AG04450 (cell line): ENCODE data around the gene PLA2G12A. TPM values are rescaled to one million over a fixed set of nuclear protein-coding genes. Genes with fewer than 3 reads are reported as not detected.

ENCODE experiments used
- CTCF ChIA-PET: fragments of 300-600, 350-600 bp; formaldehyde crosslinking; extraction: SDS; loops from one replicate; lab custom pipeline; 2022; ENCODE audit warnings: antibody characterized with exemption, inconsistent platforms; lab: Charles Lee
- POLR2A ChIA-PET: fragments of 350-600 bp; formaldehyde crosslinking; extraction: SDS; loops from one replicate; lab custom pipeline; 2021; ENCODE audit warnings: antibody characterized with exemption, inconsistent platforms; lab: Yijun Ruan, JAX
- DNase-seq: peaks from one replicate; pipeline ENCODE4 v3.0.0-alpha.2; 2011; ENCODE audit warnings: low read depth, low spot score
- H3K27ac ChIP-seq: one replicate; pipeline ENCODE4 v1.5.1; 2012; ENCODE audit warnings: low read depth, low read length, control low read depth
- H3K27me3 ChIP-seq: one replicate; pipeline ENCODE4 v1.6.0; 2012; ENCODE audit warnings: low read length; ENCODE audit not compliant: control insufficient read depth, insufficient read depth
- H3K4me3 ChIP-seq: 2 replicates; pipeline ENCODE4 v1.5.1; 2011; ENCODE audit warnings: mild to moderate bottlenecking, low read depth, low read length, control low read depth
- H3K9me3 ChIP-seq: 2 replicates; pipeline ENCODE4 v1.5.1; 2012; ENCODE audit warnings: low read length; ENCODE audit not compliant: control insufficient read depth, insufficient read depth
- CTCF ChIP-seq: IDR thresholded peaks from 2 replicates; pipeline ENCODE4 v1.5.1; 2011; ENCODE audit warnings: low read depth, low read length, control low read depth, inconsistent platforms
- polyA plus RNA-seq: library from polyadenylated mRNA; depleted of rRNA; stranded (reverse); fragments of >200 nt; gene quantifications from 2 replicates; pipeline ENCODE4 v1.2.3, GENCODE V29; 2011

The PLA2G12A gene
- polyA plus RNA-seq, 1 experiment, result 52.3 TPM

- POLR2A ChIA-PET, result interaction anchor here (0.7 kb wide), 1 partner anchor 1640 kb away, joined by 12 read pairs; no protein-coding TSS in a partner anchor
- CTCF ChIA-PET, result no interaction called here
These were observed 8.4 kb upstream of the PLA2G12A start for GRCh38 chr4:109738104-109738872.

DNA sequence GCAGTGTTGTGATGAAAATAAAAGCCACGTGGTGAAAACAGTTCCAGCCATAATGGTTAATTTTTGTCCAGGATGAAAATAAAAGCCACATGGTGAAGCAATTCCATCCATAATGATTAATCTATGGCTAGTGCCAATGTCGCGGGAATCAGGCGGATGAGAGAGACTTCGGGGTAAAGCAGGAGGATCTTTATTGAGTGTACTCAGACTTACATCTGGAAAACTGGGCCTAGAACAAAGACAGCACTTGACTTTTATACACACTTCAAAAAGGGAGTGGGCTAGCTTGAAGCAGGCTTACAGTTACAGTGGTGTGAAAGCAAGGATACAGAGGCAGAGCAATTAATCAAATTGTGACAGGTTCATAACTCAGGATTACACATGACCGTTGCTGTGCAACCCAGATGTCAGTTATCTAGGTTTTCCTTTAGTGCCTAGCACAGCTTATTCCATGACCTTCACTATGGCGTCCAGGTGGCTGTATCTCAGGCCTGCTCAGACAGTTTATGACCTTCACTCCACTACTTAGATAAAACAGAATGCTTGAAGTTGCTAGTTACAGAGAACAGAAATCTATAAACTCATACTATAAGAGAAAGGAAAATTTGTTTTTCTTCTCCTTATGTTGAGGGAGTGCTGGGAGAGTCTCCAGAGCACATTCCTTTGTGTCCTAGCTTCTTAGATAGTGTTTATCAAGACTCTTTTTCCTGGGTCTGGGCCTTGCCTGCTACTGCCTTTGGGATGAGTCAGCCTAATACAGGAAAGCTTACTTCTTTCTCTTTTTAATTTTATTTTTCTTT is 5.9 kb upstream of the PLA2G12A start:
- TF ChIP-seq CTCF, result no peak
- Histone ChIP-seq H3K27me3 (peaks cover 2% of the 10 kb centered on the region), H3K27ac (no peak overlapping the region), H3K9me3 (no peaks in the 10 kb centered on the region), H3K4me3 (no peak overlapping the region)
- ChIA-PET CTCF (no interaction called here), POLR2A (no interaction called here)
- DNase-seq, result no peak

More at GRCh38 chr4:109738104-109738872, 8.4 kb upstream of the PLA2G12A start:
- Histone ChIP-seq H3K9me3 (no peaks in the 10 kb centered on the region), H3K27me3 (peaks cover 2% of the 10 kb centered on the region), H3K27ac (no peak overlapping the region), H3K4me3 (no peak overlapping the region)
- no peak for TF ChIP-seq CTCF
- DNase-seq, result no peak

- CTCF ChIA-PET, result no interaction called here
- TF ChIP-seq CTCF, result no peak
- DNase-seq, result no peak
- POLR2A ChIA-PET, result no interaction called here
- Histone ChIP-seq H3K27me3 (peaks cover 2% of the 10 kb centered on the region), H3K9me3 (no peaks in the 10 kb centered on the region), H3K4me3 (no peak overlapping the region), H3K27ac (no peak overlapping the region)
These were observed 3.9 kb upstream of the PLA2G12A start for GRCh38 chr4:109733728-109734127.

GRCh38 chr4:109730619-109731545 is 1.0 kb upstream of the PLA2G12A start:
- no peak for DNase-seq
- H3K4me3 ChIP-seq, result peak overlapping the region; percentile 82
- ChIA-PET POLR2A (interaction anchor here (0.7 kb wide), 1 partner anchor 68 kb away, joined by 3 read pairs; no protein-coding TSS in a partner anchor), CTCF (interaction anchor here (0.8 to 2.0 kb wide), 4 partner anchors 96 to 1047 kb away, joined by 3 to 6 read pairs (median 4); no protein-coding TSS in a partner anchor)
- H3K27ac ChIP-seq, result peak overlapping the region; percentile 21
- H3K27me3 ChIP-seq, result no peaks in the 10 kb centered on the region
- H3K9me3 ChIP-seq, result no peaks in the 10 kb centered on the region
- TF ChIP-seq CTCF, result no peak
